HUES64 (cell line): Measurements from ENCODE around the gene EPB41L3.
A peak's percentile ranks its signal among the peaks of the same experiment; 100 is the strongest.

Experiments used
- H3K27ac ChIP-seq: 2 replicates; pipeline ENCODE4 v1.7.0; 2013; ENCODE audit warnings: low read depth, low read length, inconsistent platforms
- H3K27me3 ChIP-seq: 2 replicates; pipeline ENCODE4 v1.6.1; 2013; ENCODE audit warnings: mild to moderate bottlenecking, low read length; ENCODE audit not compliant: insufficient read depth
- H3K36me3 ChIP-seq: 2 replicates; pipeline ENCODE4 v1.6.1; 2013; ENCODE audit warnings: mild to moderate bottlenecking, low read length; ENCODE audit not compliant: insufficient read depth
- H3K4me1 ChIP-seq: 2 replicates; pipeline ENCODE4 v1.6.1; 2013; ENCODE audit warnings: mild to moderate bottlenecking, low read length, moderate library complexity; ENCODE audit not compliant: insufficient read depth
- H3K4me3 ChIP-seq: 2 replicates; pipeline ENCODE4 v1.5.1; 2013; ENCODE audit warnings: mild to moderate bottlenecking, low read length, moderate library complexity
- H3K9ac ChIP-seq: 2 replicates; pipeline ENCODE4 v1.6.1; 2013; ENCODE audit warnings: mild to moderate bottlenecking, low read depth, low read length
- H3K9me3 ChIP-seq: 2 replicates; pipeline ENCODE4 v1.6.1; 2013; ENCODE audit warnings: low read depth, low read length; ENCODE audit not compliant: insufficient read depth
- WGBS: fragments of 150-250, 120-280 bp; methylation state at CpG from one replicate; pipeline ENCODE4 v1.1.7; 2013; ENCODE audit warnings: missing lambda C conversion rate; 5-methylcytosine and 5-hydroxymethylcytosine counted together

The EPB41L3 gene

GRCh38 chr18:5556310-5556974 lies 12.6 kb upstream of the EPB41L3 start:
- WGBS = 91% methylated on average over 8 of the region's 8 CpGs
- Histone ChIP-seq H3K9me3 (no peaks in the 10 kb centered on the region), H3K27me3 (no peaks in the 10 kb centered on the region), H3K4me3 (no peak overlapping the region), H3K36me3 (no peaks in the 10 kb centered on the region), H3K9ac (no peak overlapping the region), H3K27ac (no peak overlapping the region), H3K4me1 (no peaks in the 10 kb centered on the region)

- WGBS = 100% methylated on average over 4 of the region's 4 CpGs
- no peaks in the 10 kb centered on the region for H3K36me3 ChIP-seq
- H3K4me1 ChIP-seq = no peaks in the 10 kb centered on the region
- H3K9ac ChIP-seq = no peak overlapping the region
- H3K9me3 ChIP-seq = no peaks in the 10 kb centered on the region
- no peaks in the 10 kb centered on the region for H3K27me3 ChIP-seq
- H3K27ac ChIP-seq = no peak overlapping the region
- H3K4me3 ChIP-seq = no peak overlapping the region
These were observed 10.8 kb upstream of the EPB41L3 start for GRCh38 chr18:5554629-5555028.

DNA sequence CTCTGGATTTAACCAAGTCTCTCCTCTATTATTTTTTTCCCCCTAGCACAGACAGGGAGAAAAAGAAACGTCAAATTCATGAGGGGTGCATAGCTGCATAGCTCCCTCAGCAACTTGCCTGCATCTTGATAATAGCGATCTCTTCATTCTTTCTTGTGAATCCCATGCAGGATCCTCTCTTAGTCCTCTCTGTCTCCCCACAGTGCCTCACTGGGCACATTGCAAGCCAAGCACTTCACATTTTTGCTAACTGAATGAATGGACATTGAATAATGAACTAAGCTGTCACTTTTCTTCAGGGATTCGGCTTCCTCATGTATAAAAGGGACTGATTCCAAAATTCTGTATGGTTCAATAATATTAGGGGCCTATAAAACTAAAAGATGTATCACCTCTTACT lies 2.9 kb upstream of the EPB41L3 start:
- WGBS = 27% methylated on average over 2 of the region's 3 CpGs
- Histone ChIP-seq H3K9ac (no peak overlapping the region), H3K4me3 (no peak overlapping the region), H3K27me3 (peaks cover 35% of the 10 kb centered on the region), H3K4me1 (peaks cover 9% of the 10 kb centered on the region), H3K9me3 (no peaks in the 10 kb centered on the region), H3K36me3 (no peaks in the 10 kb centered on the region), H3K27ac (no peak overlapping the region)

- Histone ChIP-seq H3K27ac (no peak overlapping the region; the same call in 1 of the 2 replicates), H3K27me3 (peaks cover 41% of the 10 kb centered on the region), H3K4me3 (peak overlapping the region; percentile 73)
These were observed 639 bp downstream of the EPB41L3 start for GRCh38 chr18:5543036-5543680.

DNA sequence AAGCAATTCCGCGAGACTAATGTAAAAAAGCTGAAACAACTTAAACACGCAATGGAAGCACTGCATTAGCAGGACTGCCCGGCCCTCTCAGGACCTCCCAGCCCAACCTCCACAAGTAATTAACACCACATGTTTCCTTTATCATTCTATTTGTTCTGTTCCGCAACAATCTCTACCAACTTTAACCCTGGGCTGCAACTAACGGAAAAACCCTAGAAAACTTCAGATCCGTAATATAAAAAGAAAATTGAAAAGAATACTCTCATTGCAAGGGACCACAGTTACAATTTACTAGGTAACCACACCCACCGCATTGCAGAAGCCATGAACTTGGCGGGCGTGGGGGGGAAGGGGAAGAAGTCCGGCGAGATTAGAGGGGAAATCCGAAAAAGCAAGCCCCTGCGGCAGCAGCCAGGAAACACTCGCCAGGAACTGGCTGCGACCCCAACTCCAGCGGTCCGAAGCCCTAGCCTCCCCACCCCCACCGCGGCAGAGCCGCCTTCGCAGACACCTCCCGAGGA lies 1.2 kb downstream of the EPB41L3 start:
- H3K27ac ChIP-seq = no peak overlapping the region; the same call in 1 of the 2 replicates
- no peaks in the 10 kb centered on the region for H3K9me3 ChIP-seq
- H3K36me3 ChIP-seq = no peaks in the 10 kb centered on the region
- H3K4me1 ChIP-seq = peaks cover 27% of the 10 kb centered on the region
- peaks cover 41% of the 10 kb centered on the region for H3K27me3 ChIP-seq
- peak overlapping the region; percentile 70 for H3K9ac ChIP-seq
- H3K4me3 ChIP-seq = peak overlapping the region; percentile 73
- under 1% methylated on average over 21 of the region's 23 CpGs for WGBS

More at GRCh38 chr18:5543036-5543680, 639 bp downstream of the EPB41L3 start:
- Histone ChIP-seq H3K9me3 (no peaks in the 10 kb centered on the region), H3K36me3 (no peaks in the 10 kb centered on the region), H3K9ac (peak overlapping the region; percentile 70), H3K4me1 (peaks cover 27% of the 10 kb centered on the region)
- WGBS = under 1% methylated on average over 84 of the region's 84 CpGs

DNA sequence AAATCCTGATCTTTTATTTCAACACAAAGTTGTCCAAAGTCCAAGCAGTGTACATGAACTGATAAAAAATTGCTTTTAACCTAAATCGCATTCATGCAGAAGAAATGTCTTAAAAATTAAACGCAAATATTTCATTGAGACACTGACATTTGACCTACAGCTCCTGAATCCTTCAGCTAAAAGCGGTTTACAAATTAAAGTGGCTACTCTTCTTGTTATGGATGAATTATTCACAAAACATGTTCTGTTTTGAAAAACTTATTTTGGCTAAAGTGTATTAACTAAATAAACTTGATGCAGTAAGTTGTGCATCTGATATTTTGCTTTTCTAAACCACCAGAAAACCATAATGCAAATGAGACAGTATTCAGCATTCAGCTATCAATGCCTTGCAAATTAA lies 2.2 kb downstream of the EPB41L3 start:
- Histone ChIP-seq H3K36me3 (no peaks in the 10 kb centered on the region), H3K4me3 (peak overlapping the region; percentile 73; the same call in 1 of the 2 replicates), H3K4me1 (peaks cover 27% of the 10 kb centered on the region), H3K27me3 (peaks cover 41% of the 10 kb centered on the region), H3K27ac (no peak overlapping the region), H3K9ac (no peak overlapping the region), H3K9me3 (no peaks in the 10 kb centered on the region)
- 85% methylated on average over 3 of the region's 3 CpGs for WGBS

- Histone ChIP-seq H3K36me3 (no peaks in the 10 kb centered on the region), H3K9ac (no peak overlapping the region), H3K27ac (no peak overlapping the region), H3K27me3 (peaks cover 27% of the 10 kb centered on the region), H3K4me3 (no peak overlapping the region), H3K9me3 (no peaks in the 10 kb centered on the region), H3K4me1 (peaks cover 27% of the 10 kb centered on the region)
- WGBS = 87% methylated on average over 1 of the region's 2 CpGs
These were observed 4.4 kb downstream of the EPB41L3 start for GRCh38 chr18:5539391-5539790.

DNA sequence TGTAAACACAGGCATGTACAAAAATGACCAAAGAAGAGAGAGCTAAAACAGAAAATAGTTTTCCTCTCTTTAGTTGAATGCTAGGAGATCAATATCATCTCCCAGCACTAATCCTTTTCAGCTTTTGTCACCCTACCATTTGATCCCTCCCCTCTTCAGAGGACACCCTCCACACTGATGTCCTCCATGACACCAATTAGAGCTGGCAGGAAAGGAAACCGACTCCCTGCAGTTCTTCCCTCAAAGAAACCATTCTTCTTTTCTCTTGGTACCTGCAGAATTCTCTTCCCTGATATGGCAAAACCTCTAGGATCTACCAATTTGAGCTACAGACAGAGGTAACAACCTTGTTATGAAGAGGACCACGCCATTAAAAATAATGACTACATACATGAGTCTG lies 5.3 kb downstream of the EPB41L3 start:
- WGBS = 61% methylated on average over 2 of the region's 2 CpGs
- Histone ChIP-seq H3K9ac (no peak overlapping the region), H3K36me3 (no peaks in the 10 kb centered on the region), H3K9me3 (no peaks in the 10 kb centered on the region), H3K27ac (no peak overlapping the region), H3K4me1 (peaks cover 27% of the 10 kb centered on the region), H3K4me3 (no peak overlapping the region), H3K27me3 (peaks cover 19% of the 10 kb centered on the region; the same call in 1 of the 2 replicates)

DNA sequence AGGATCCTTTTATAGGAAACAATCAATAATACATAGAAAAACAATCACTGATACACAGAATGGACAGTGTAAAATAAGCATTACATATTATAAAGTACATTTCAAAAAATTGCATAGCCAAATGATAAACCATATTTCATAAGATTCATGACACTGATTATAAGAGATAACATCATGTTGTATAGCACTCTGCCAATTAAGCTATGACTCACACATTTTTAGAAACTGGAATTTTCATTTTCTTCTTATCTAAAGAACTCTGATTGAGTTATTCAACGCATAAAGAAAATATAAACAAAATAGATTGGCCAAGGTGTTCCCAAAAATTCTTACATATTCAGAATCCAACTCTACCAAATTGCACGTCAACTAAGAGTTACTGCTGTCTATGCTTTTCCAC lies 5.9 kb downstream of the EPB41L3 start:
- H3K4me3 ChIP-seq = no peak overlapping the region
- H3K27ac ChIP-seq = no peak overlapping the region
- 91% methylated on average over 2 of the region's 2 CpGs for WGBS
- H3K9me3 ChIP-seq = no peaks in the 10 kb centered on the region
- H3K36me3 ChIP-seq = no peaks in the 10 kb centered on the region
- no peak overlapping the region for H3K9ac ChIP-seq
- peaks cover 27% of the 10 kb centered on the region for H3K4me1 ChIP-seq
- H3K27me3 ChIP-seq = peaks cover 18% of the 10 kb centered on the region; the same call in 1 of the 2 replicates

DNA sequence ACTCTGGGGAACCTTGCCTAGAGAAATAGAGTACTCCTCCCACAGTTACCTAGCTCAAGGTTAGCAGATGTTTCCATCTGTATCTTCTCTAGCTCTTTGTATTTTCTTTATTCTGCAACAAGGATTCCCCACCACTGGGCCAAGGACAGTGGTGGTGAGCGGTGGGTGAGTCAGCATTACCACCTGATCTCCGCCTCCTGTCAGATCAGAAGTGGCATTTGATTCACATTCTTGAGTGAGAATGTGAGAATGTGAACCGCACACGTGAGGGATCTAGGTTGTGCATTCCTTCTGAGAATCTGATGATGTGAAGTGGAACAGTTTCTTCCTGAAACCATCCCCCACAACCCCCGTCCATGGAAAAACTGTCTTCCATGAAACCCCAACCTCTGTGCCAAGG lies 9.0 kb downstream of the EPB41L3 start:
- Histone ChIP-seq H3K27ac (no peak overlapping the region), H3K9me3 (no peaks in the 10 kb centered on the region), H3K4me3 (no peak overlapping the region), H3K36me3 (no peaks in the 10 kb centered on the region), H3K9ac (no peak overlapping the region), H3K27me3 (no peaks in the 10 kb centered on the region), H3K4me1 (peaks cover 14% of the 10 kb centered on the region)
- 100% methylated on average over 5 of the region's 5 CpGs for WGBS

DNA sequence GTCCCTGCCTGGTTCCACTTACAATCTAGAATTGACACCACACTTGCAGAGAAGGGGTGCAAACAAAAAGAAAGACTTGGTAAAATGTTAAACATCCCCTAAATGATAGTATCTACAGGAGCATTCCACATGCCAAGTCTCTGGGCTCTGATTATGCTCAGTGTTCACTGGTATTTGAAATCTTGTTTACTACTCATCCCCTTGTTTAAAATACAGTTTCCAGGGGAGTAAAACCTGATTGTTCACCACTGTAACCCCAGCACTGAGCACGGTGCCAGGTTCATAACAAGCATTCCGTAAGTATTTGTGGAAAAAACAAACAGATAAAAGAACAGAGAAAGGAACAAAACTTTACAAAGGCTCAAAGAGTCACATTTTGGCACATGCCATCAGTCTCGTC lies 11.7 kb downstream of the EPB41L3 start:
- Histone ChIP-seq H3K36me3 (no peaks in the 10 kb centered on the region), H3K9me3 (no peaks in the 10 kb centered on the region), H3K27ac (no peak overlapping the region), H3K4me3 (no peak overlapping the region), H3K27me3 (no peaks in the 10 kb centered on the region), H3K9ac (no peak overlapping the region), H3K4me1 (peaks cover 4% of the 10 kb centered on the region)
- WGBS = 83% methylated on average over 3 of the region's 3 CpGs
